GM12878 (cell line): ENCODE measurements around the gene LSAMP. TPM values are rescaled to one million over a fixed set of nuclear protein-coding genes. Genes with fewer than 3 reads are reported as not detected.

ENCODE experiments used
- ATAC-seq: fragments of 200-7000 bp; cut with Tn5 transposase; 3 replicates; pipeline ENCODE4 v1.9.1; 2020; ENCODE audit warnings: mild to moderate bottlenecking, moderate library complexity
- BruUV-seq: library from RNA; stranded (reverse); fragments of 400-500 nt; replicated peaks from 2 replicates; lab custom pipeline; 2021; lab: Mats Ljungman, UMichigan
- CTCF ChIA-PET: fragments of 300-600 bp; sonication (Branson Sonifier 250); formaldehyde crosslinking; extraction: SDS; loops from one replicate; lab custom pipeline; 2021; ENCODE audit warnings: inconsistent platforms; lab: Yijun Ruan, JAX
- POLR2A ChIA-PET: fragments of 350-600 bp; formaldehyde crosslinking; extraction: SDS; loops from one replicate; lab custom pipeline; 2021; ENCODE audit warnings: inconsistent platforms; lab: Charles Lee
- RAD21 ChIA-PET: fragments of 300-600 bp; sonication (Branson Sonifier 250); formaldehyde crosslinking; loops from one replicate; lab custom pipeline; 2023; ENCODE audit warnings: antibody characterized with exemption; ENCODE audit not compliant: unreplicated experiment; lab: Charles Lee
- SMC1A ChIA-PET: fragments of 300-600 bp; sonication (Branson Sonifier 250); formaldehyde crosslinking; loops from one replicate; lab custom pipeline; 2023; ENCODE audit not compliant: unreplicated experiment, uncharacterized antibody; lab: Charles Lee
- DNase-seq: peaks from one replicate; pipeline ENCODE4 v3.0.0-alpha.2; 2011; ENCODE audit warnings: low read depth, low spot score
- FAIRE-seq: peaks from 3 replicates; lab custom pipeline; 2011; peaks lifted over from hg19 to GRCh38; lab: Jason Lieb, UNC
- H2AFZ ChIP-seq: 2 replicates; pipeline ENCODE4 v1.6.0; 2011; ENCODE audit warnings: low read depth, low read length, control low read depth; ENCODE audit not compliant: control insufficient read depth
- H3K27ac ChIP-seq: 2 replicates; pipeline ENCODE4 v1.5.1; 2011; ENCODE audit warnings: control low read depth; ENCODE audit not compliant: control insufficient read depth, insufficient read depth
- H3K27me3 ChIP-seq, 2 experiments: replicated peaks in 1 of 2; 2 replicates each; pipeline versions ENCODE4 v1.6.0 to v1.6.1; 2011; ENCODE audit warnings: low read length in 1 of 2; ENCODE audit not compliant: control insufficient read depth in 2 of 2, insufficient read depth in 2 of 2
- H3K36me3 ChIP-seq, 2 experiments: 2 replicates each; pipeline ENCODE4 v1.5.1; 2011; ENCODE audit warnings: low read length in 1 of 2; ENCODE audit not compliant: control insufficient read depth in 2 of 2, insufficient read depth in 2 of 2
- H3K4me1 ChIP-seq: 2 replicates; pipeline ENCODE4 v1.6.1; 2011; ENCODE audit warnings: mild to moderate bottlenecking, low read length, moderate library complexity, mixed read lengths; ENCODE audit not compliant: control insufficient read depth, insufficient read depth
- H3K4me2 ChIP-seq: 2 replicates; pipeline ENCODE4 v1.6.0; 2011; ENCODE audit warnings: control low read depth; ENCODE audit not compliant: control insufficient read depth, insufficient read depth
- H3K4me3 ChIP-seq: fragments of 200-600 bp; sonication (generic); 2 replicates; pipeline ENCODE4 v1.5.1; 2016
- H3K79me2 ChIP-seq: 2 replicates; pipeline ENCODE4 v1.6.0; 2011; ENCODE audit warnings: low read length; ENCODE audit not compliant: control insufficient read depth, insufficient read depth
- H3K9ac ChIP-seq: 2 replicates; pipeline ENCODE4 v1.8.0; 2011; ENCODE audit warnings: low read length, control low read depth, mixed read lengths; ENCODE audit not compliant: control insufficient read depth, insufficient read depth
- H3K9me3 ChIP-seq: replicated peaks from 3 replicates; pipeline ENCODE4 v1.5.1; 2011; ENCODE audit warnings: mild to moderate bottlenecking, low read length; ENCODE audit not compliant: control insufficient read depth, insufficient read depth
- H4K20me1 ChIP-seq: 2 replicates; pipeline ENCODE4 v1.6.0; 2011; ENCODE audit not compliant: control insufficient read depth, insufficient read depth
- EED ChIP-seq: sonication (generic); IDR thresholded peaks from 2 replicates; pipeline ENCODE4 v1.6.1; 2016; ENCODE audit warnings: antibody characterized with exemption, low read depth
- ESRRA ChIP-seq: IDR thresholded peaks from 2 replicates; pipeline ENCODE4 v1.6.1; 2012; ENCODE audit warnings: mild to moderate bottlenecking, low read length, improper control_type of control experiment
- HDAC6 ChIP-seq: fragments of 200-600 bp; sonication (generic); IDR thresholded peaks from one replicate; pipeline ENCODE4 v1.8.0; 2017; ENCODE audit warnings: antibody characterized with exemption; ENCODE audit not compliant: unreplicated experiment
- IKZF1 ChIP-seq: fragments of 450-650 bp; conservative IDR thresholded peaks from 2 replicates; pipeline ENCODE4 v1.6.1; 2017; ENCODE audit warnings: antibody characterized with exemption, mild to moderate bottlenecking
- MEF2B ChIP-seq: fragments of 450-650 bp; IDR thresholded peaks from 2 replicates; pipeline ENCODE4 v1.6.1; 2018; ENCODE audit warnings: mild to moderate bottlenecking, moderate library complexity; ENCODE audit not compliant: partially characterized antibody, poor library complexity, severe bottlenecking
- NR2F1 ChIP-seq: fragments of 450-650 bp; conservative IDR thresholded peaks from 2 replicates; pipeline ENCODE4 v1.6.1; 2017; ENCODE audit warnings: mild to moderate bottlenecking
- PML ChIP-seq: IDR thresholded peaks from 2 replicates; pipeline ENCODE4 v1.6.1; 2012; ENCODE audit warnings: low read length, inconsistent platforms
- RAD51 ChIP-seq: fragments of 450-650 bp; IDR thresholded peaks from 2 replicates; pipeline ENCODE4 v1.6.1; 2016; ENCODE audit warnings: moderate library complexity, mild to moderate bottlenecking, inconsistent platforms
- RELB ChIP-seq: fragments of 450-650 bp; IDR thresholded peaks from 2 replicates; pipeline ENCODE4 v1.6.1; 2017; ENCODE audit warnings: low read depth, mild to moderate bottlenecking, moderate library complexity
- USF2 ChIP-seq: IDR thresholded peaks from 2 replicates; pipeline ENCODE4 v1.6.1; 2011; ENCODE audit warnings: low read depth, low read length, improper control_type of control experiment, borderline replicate concordance
- ZNF24 ChIP-seq: fragments of 450-650 bp; IDR thresholded peaks from 2 replicates; pipeline ENCODE4 v1.6.1; 2017; ENCODE audit warnings: antibody characterized with exemption, mild to moderate bottlenecking
- ZNF687 ChIP-seq: fragments of 450-650 bp; IDR thresholded peaks from 2 replicates; pipeline ENCODE4 v1.6.1; 2017; ENCODE audit warnings: mild to moderate bottlenecking, moderate library complexity
- WGBS: methylation state at CpG from one replicate; pipeline ENCODE4 v1.1.6; 2016; ENCODE audit warnings: low lambda C conversion rate; ENCODE audit not compliant: insufficient replicate concordance, insufficient coverage; ENCODE audit errors: missing lambda C conversion rate; 5-methylcytosine and 5-hydroxymethylcytosine counted together
- in situ Hi-C: fragments of 300-500 bp; cut with MboI; formaldehyde crosslinking; loops from 9 replicates; pipeline ENCODE4 v1.14.3; 2018; ENCODE audit warnings: mixed read lengths
- intact Hi-C: fragments of 100-400 bp; cut with micrococcal nuclease; formaldehyde crosslinking; loops from one replicate; pipeline ENCODE4 v1.14.2; 2022; ENCODE audit not compliant: unreplicated experiment
- polyA plus RNA-seq, 11 experiments: library from polyadenylated mRNA; depleted of rRNA in 4 of 11; unstranded in 6 of 11; stranded (reverse) in 5 of 11; fragments of >200 nt; fragmentation: Nextera tagmentation in 4 of 11; fragmentation: Illumina TruSeq in 1 of 11; extraction: Ambion mirVana in 4 of 11; extraction: Trizol in 1 of 11; gene quantifications; 1 replicate in 1 of 11; 2 replicates in 10 of 11; pipeline versions ENCODE4 v1.2.1 to v1.2.3, GENCODE V29; 2011 to 2016; ENCODE audit warnings: inconsistent platforms in 2 of 11, missing spikeins in 2 of 11, low read depth in 1 of 11
- total RNA-seq, 4 experiments: library from RNA; depleted of rRNA in 3 of 4; stranded (reverse); fragments of >200 nt in 3 of 4; fragmentation: Illumina TruSeq in 1 of 4; extraction: Trizol in 1 of 4; gene quantifications; 2 replicates each; pipeline versions ENCODE4 v1.2.1 to v1.2.3, GENCODE V29; 2013 to 2021

LSAMP gene
- total and polyA plus RNA-seq, 10 of the 15 experiments (the other 5 are each of a cell fraction or from before 2014, with no cell fraction given): 2.0 to 12.7 (median 6.5) TPM

GRCh38 chr3:116281313-116282143, 163.8 kb downstream of the LSAMP start (continued):
- peak; percentile 13 for TF ChIP-seq MEF2B
- peak; percentile 92 for TF ChIP-seq NR2F1
- TF ChIP-seq EED: no peak
- TF ChIP-seq PML: no peak
- TF ChIP-seq IKZF1: 0 out of 2 replicates have a peak, but pooled peaks have one; percentile 22
- no peak for TF ChIP-seq ESRRA
- TF ChIP-seq ZNF24: 0 out of 2 replicates have a peak, but pooled peaks have one; percentile 13
- TF ChIP-seq RELB: peak; percentile 47; the same call in 1 of the 2 replicates

- H4K20me1 ChIP-seq: no peaks in the 10 kb centered on the region
- TF ChIP-seq USF2: peak; percentile 6; the same call in 1 of the 2 replicates
- TF ChIP-seq HDAC6: no peak
- peak; percentile 73 for TF ChIP-seq RAD51
- peak; percentile 38; the same call in 1 of the 2 replicates for TF ChIP-seq ZNF687
- no peaks in the 10 kb centered on the region for H3K9me3 ChIP-seq
- in situ Hi-C loops (no loop called here), intact Hi-C loops (no loop called here)
- ChIA-PET CTCF (interaction anchor here (1.1 kb wide), 1 partner anchor 17 kb away, joined by 3 read pairs; no protein-coding TSS in a partner anchor), SMC1A (interaction anchor here (1.2 to 4.3 kb wide), 5 partner anchors 9 to 37 kb away, joined by 3 to 35 read pairs (median 3); no protein-coding TSS in a partner anchor), POLR2A (interaction anchor here (0.9 kb wide), 1 partner anchor 59 kb away, joined by 3 read pairs; no protein-coding TSS in a partner anchor), RAD21 (no interaction called here)
- ATAC-seq (peak; percentile 42), DNase-seq (no peak), FAIRE-seq (no peak)
- no peaks in the 10 kb centered on the region for H3K4me1 ChIP-seq
- H3K9ac ChIP-seq: no peak overlapping the region
- H2AFZ ChIP-seq: no peak overlapping the region
- H3K4me3 ChIP-seq: no peak overlapping the region
- BruUV-seq: no TSS peak
- H3K27ac ChIP-seq: no peak overlapping the region
- H3K79me2 ChIP-seq: no peaks in the 10 kb centered on the region
- no peaks in the 10 kb centered on the region; a peak in 2 of 4 replicates for H3K27me3 ChIP-seq
- no peak overlapping the region for H3K4me2 ChIP-seq
- no peaks in the 10 kb centered on the region for H3K36me3 ChIP-seq
- WGBS: 20% methylated on average over 5 of the region's 5 CpGs
These were observed 165.1 kb downstream of the LSAMP start for GRCh38 chr3:116280130-116280740.
